Cerebellar cortex (tissue), 1 donor: ENCODE measurements around the gene IL18BP.

ENCODE experiments used
- DNase-seq: peaks from one replicate; pipeline ENCODE4 v3.0.0-alpha.2; 2015; ENCODE audit warnings: low spot score

Gene IL18BP

DNA sequence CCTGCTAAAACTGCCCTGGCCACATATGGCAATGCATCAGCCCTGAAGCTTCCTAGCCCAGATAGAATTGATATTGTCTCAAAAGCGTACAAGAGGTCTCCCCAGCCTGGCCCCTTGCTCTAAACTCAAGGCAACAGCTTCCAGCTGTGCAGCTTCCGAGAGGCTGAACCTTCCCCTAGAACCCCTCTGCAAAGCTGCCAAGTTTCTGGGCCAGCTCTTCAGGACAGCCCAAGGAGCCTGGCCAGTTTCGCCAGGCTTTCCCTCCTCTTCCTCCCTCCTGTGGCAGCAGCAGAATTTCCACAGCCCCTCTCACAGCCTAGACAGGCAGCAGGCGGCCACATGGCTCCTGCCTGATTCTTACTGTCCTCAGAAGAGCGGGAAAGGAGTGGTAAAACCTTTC lies 47.1 kb downstream of the IL18BP start:
- DNase-seq = no peak

DNA sequence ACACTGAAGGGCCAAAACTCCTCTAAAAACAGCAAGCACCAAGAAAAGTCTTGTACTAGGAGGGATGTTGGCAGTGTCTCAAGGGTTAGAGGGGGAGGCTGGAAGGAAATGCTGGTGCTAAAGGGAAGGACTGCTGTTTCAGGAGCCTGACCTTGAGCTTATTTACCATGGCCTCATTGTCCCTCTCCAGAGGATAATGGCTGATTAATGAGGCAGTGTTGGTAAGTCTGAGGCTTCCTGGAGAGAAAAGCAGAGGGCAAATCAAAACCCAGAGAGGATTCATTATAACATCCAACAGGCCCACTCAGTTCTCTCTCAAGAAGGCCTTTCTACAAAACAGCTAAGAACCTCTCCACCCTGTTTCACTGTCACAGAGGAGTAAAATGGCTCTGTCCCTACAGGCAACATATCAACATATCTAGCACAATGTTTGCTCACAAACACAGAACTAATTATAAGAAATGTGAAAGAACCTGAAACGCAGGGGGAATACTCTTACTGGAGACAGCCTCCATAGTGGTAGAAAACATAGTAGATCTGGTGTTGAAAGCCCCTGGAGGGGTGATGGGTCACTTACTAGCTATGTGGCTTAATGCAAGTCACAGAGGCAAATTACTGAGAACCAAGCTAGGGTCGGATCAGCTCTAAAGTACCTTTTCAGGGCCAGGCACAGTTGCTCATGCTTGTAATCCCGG lies 50.2 kb downstream of the IL18BP start:
- no peak for DNase-seq
